DMS153 treated with DMSO at 0.1 percent for 48 hours (cell line): ENCODE measurements around the gene THBD.
A peak's percentile ranks its signal among the peaks of the same experiment; 100 is the strongest.

Source experiments
- DNase-seq: peaks from one replicate; lab custom pipeline; 2025; ENCODE audit not compliant: unreplicated experiment; lab: John Stamatoyannopoulos, UW

Gene THBD

DNA sequence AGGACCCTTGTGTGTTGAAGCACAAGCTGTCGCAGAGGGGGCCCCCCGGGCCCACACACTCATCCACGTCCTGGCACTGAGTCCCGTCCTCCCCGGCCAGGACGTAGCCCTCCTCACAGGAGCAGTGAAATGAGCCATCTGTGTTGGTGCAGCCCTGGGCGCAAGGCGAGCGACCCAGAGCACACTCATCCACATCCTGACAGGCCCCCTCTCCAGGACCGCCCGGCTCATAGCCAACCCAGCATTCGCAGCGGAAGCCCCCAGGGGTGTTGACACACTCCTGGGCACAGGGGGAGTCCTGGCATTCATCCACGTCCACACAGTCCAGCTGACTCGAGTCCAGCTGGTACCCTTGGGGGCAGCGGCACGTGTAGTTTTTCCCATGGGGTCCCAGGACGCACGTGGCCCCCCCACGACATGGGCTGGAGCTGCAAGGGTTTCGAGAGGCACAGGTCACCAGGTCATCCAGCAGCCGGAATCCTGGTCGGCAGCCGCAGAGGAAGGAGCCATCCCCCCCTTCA is 35.4 kb upstream of the THBD start:
- no peak for DNase-seq

DNA sequence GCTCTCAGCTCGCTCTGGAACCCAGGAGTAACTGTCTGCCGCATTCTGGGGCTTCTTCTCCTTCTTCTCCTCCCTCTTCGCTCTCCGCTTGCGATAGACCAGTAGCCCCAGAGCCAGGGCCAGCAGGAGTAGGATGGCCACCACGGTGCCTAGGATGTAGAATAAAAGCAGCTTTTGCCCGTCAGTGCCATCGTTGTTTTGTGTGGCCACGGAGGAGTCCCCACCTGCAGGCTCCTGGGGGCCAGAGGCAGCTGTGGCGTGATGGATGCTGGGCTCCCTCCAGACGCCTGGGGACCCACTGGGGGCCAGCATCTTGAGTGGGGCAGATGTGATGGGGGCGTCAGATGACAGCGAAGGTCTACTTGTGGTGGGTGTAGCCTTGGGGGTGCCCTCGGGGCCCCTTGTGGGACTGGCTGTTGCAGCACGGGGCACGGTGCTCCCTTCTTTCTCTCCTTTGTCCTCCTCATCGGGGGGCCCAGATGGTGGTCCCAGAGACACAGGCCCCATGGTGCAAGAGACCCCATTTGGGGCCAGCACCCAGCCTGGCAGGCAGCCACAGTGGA is 34.9 kb upstream of the THBD start:
- DNase-seq, result no peak

DNA sequence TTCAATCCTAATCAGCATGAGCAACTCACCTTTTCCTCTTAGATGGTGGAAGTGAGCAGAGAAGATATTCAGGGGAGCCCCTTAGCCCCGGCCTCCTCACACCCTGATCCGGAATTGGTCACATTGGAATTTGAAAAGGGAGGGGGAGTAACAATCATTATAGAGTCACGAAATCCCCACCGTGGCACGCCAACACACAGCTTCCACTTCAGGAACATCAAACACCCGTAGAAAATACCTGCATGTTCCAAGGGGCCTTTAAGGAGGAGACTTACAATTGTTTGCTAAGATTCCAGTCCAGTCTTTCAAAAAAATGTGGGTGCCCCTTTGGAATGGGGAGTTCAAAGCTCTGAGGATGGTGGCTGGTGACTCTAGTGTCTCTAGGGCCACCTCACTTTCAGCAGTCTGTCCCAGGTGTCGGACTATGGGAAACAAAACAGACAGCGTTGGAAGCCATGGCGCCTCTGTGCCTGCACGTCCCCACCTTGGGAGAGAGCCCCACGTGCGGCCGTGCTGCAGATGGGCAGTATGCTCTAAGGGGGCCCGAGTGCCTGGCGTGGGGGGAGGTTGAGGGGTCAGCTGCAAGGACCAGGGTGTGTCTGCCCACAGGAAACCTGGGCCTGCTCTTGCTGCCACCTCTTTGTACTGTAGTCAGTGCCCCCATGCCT is 34.2 kb upstream of the THBD start:
- DNase-seq, result no peak

DNA sequence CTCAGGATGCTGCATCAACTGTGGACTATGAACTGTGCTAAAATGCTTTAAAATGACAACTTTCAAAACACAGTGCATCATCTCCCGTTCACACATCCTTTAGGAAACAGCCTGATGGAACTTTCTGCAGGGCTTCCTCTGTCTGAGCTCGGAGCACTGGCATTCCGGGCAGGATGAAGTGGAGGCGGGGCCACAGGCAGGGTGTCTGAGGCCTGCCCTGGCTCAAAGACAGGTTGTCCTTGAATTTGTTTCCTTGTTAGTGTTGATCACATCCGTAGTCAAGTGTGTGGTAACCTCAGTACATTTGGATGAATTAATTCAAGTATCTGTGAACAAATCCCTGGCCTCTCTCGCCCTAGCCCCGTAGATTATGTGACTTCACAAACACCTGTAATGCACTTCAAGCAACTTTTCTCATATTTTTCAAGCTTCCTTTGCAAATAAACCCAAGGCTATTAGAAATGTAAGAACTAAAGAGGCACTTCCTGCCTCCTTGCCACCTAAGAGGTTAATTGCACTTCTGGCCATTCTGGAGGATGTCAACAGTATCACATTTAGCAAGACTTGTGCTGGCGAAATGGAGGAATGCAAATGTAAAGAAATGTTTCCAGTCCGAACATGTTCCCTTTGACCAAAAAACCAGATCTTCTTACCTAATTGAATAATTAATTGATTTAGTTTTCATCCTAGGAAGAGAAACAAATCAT is 33.5 kb upstream of the THBD start:
- DNase-seq, result peak; percentile 53

DNA sequence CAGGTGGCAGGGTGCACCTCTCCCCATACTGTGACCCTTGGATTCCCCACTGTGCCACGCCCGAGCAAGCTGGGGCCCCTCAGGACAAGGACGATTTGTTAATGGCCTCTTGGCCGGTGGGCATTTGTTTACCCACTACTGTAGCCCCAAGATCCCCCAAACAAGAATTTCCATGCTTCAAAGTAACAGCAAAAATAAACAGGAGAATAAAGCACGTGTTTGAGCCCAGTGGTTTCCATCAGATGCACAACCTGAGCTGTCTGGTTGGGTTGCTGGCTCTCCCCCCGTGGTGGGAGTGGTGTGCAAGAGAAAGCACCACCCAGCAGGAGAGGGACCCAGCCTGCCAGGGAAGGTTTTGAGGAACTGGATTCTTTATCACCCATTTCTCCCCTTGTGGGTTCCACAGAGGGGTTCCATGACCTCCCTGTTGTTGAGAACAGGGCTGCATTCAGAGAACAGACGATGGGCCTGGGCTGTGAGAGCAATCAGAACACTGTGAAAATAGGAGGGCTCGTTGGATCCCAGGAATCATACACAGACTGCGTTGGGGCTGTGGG is 31.9 kb upstream of the THBD start:
- DNase-seq, result no peak

DNA sequence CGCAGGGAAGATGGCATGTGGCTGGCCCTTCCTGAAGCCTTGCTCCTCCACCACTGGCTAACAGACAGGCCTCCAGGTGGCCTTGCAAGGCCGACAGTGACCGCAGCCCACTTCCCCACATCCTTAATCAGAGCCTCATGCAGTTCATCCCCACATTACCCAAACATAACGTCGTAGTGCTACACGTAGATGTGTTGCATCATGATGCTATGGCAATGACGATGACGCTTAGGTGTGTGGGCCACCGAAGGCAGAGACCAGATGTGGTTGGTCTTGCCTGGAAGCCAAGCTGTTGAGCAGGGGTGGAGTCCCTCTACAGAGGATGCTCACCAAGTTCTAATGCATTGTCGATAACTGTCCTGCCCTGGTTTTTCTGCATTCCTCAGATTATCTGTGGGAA is 31.0 kb upstream of the THBD start:
- no peak for DNase-seq

DNA sequence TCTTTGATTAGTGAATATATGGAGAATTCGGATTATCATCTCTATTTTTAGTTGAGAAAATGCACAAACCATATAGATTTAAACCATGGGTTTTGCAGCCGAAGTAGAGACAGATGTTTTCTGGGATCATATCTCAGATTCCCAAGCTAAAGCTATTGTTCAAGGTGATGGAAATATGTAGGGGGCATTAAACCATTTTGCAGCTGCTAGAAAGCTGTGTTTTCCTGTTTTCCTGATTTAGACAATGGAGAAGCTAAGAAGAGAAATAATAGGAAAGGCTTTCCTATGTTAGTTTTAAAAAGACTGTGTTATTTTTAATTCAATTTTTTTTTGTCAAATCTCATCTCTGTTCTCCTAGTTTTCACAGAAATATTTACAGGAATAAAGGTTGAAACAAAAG is 30.5 kb upstream of the THBD start:
- DNase-seq, result no peak

DNA sequence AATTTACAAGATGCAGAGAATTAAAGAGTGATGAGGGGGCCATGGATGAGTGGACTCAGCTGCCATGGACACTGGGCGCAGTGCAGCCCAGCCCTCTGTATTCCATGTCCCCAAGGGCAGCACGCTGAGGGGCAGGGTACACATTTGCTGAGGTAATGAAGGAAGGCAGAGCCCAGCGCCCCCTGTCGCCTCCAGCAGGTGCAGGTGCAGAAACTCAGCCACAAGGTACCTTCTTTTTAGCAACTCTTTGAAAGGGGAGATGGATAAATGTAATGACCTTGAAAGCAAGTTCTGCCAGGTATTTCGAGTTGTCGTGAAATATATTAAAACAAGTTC is 29.5 kb upstream of the THBD start:
- DNase-seq, result no peak

DNA sequence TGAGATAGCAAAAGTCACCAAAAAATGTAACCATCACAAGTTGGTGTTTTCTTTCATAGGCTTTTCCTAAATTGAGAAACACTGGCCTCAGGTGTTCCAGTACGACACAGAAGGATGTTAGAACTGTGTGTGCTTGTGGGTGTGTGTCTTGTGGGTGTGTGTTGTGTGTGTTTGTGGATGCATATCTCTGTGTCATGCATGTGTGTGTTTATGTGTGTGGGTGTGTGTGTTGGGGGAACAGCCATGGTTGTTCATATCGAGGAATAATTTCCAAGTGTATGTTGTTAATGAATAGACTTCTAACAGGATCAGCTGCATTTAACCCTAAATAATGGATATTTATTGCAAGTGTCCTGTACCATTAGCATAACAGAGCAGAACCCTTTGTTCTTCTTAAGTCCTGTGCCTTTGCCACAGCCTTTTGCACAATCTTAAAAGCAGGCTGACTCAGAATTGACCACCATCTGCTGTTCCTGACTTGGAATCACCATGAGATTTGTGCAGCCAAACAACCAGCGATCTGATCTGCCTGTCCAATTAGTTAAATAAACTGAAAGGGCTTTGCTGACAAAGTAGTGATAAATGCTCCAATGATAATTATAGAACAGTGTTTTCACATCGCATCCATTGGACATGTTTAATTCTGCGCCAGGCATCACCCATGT is 29.0 kb upstream of the THBD start:
- no peak for DNase-seq

DNA sequence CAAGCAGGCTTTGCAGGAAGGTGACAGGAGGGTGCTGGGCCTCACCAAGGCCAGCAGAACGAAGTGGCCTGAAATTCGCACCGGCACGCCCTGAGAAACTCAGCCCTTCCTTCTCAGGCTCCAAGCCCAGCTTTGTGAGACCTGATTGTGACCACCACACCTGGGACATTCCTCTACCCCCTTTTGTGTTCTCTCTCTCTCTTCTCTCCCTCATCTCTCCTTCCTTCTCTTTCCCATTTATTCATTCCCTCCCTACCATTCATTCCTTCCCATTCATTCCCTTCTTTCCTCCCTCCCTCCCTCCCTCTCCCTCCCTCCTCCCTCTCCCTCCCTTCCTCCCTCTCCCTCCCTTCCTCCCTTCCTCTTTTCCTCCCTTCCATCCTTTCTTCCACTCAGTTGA is 27.8 kb upstream of the THBD start:
- no peak for DNase-seq

DNA sequence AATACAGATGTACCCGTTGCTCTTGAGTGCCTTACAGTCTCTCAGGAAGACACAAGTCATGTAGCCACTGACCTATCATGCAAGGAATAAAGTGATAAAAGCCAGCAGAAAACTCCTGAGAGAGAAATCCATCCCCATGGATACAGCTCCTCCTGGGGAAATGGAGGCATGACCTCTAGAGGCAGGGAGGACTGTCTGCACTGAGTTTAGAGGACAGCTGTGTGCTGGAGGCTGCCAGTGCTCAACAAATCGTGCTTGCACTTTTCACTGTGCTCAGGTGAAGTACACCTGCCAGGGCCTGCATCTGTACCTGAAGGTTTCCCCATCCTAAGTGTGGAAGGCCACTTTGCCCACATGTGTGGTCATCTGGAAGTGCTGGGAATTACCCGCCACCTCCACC is 24.6 kb upstream of the THBD start:
- DNase-seq, result no peak

DNA sequence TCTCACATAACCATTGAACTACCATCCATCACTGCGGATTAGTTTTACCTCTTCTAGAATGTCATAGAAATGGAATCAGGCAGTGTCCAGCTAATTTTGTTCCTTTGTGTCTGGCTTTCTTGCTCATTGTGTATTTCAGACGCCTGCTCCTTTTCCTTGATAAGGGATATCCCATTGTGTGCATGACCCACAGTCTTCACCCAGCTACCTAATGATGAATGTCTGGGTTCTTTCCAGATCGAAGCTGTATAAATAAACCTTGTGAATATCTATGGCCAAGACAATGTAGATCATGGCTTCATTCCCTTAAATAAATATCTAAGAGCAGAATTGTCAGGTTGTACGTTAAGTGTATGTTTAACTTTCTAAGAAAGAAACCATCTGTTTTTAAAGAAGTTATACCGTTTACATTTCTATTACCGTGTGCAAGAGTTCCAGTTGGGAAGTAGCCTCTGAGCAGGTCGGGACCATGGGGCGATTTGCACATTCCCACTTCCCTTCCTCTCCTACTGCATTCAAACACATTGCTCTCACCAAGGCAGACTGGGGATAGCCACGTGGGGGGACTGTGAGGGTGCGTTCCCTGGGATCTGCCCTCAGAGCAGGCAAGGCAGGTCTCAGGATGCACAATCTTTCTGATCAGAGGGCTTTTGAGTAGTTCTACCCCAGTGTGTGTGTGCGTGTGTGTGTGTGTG is 23.6 kb upstream of the THBD start:
- no peak for DNase-seq

DNA sequence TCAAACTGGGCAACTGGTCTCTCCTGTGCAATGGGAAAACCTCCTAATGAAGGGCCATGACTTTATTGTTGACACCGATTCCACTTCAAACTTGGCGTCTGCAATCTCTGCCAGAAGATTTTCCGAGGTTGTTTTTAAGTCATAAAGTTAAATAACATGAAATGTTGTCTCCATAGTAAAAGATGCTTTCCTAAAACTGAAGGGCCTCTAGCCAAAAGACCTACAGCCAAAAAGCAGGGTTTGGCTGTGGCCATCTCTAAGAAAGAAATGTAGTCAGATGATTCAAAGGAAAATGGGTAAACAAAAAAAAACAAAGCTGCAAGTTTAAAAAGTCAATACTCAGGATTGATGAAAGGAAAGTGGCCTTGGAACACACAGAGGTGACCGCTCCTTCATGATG is 22.5 kb upstream of the THBD start:
- DNase-seq, result no peak

DNA sequence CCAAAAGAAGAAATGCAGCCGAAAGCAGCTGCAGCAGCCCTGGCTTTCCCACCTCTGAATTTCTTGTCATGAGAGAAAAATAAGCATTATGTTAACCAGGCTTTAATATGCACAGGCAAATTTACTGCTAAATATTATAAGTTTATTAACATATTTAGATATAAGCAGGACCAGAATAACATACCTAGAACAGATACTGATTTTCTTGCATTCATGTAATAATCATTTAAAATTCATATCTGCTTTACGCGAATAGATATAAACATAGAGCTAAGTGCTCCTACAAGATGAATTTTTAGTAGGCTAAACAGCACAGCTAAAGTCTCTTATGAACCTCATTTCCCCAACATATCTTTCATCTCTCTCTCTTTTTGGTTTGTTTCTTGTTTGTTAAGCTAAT is 21.9 kb upstream of the THBD start:
- no peak for DNase-seq

DNA sequence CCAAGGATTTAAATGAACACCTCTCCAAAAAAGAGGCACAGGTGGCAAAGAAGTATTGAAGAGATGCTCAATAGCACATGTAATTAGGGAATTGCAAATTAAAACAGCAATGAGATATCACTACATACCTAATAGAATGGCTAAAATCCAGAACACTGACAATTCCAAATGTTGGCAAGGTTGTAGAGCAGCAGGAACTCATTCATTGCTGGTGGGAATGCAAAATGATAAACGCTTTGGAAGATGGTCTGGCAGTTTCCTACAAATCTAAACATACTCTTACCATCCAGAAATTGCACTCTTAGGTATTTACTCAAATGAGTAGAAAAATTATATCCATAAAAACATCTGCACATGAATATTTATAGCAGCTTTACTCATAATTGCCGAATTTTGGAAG is 19.6 kb upstream of the THBD start:
- DNase-seq, result no peak

DNA sequence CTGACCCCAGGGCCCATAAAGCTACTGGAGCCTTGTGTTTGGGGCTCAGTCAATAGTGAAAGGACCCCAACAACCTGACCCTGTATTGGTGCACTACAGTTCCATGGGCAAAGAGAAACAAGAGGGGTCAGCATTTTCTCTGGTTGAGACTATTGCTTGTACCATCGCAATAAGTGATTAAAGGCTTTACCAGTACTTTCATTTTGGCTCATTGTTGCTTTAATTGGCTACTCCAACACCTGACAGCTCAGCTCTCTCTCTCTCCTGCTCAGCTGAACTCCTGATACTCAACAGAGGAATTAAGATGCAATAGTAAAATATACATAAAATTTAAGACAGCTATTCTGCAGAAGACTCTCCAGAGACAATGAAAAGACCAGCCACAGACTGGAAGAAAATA is 18.8 kb upstream of the THBD start:
- no peak for DNase-seq

DNA sequence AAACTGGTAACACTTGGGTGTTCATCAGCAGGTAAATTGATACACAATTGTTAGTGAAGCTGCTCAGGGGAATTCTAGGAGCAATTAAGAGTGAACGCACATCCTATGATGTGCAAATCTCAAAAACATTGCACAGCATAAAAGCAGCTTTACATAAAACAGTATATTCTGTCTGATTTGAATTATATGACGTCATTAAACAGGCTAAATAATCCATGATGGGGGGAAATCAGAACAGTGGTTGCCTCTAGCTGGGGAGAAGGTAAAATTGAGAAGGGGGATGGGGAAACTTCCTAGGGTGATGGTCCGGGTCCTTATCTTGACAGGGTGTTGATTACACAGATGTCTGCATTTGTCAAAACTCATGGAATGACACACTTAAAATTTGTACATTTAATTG is 17.3 kb upstream of the THBD start:
- DNase-seq, result no peak

DNA sequence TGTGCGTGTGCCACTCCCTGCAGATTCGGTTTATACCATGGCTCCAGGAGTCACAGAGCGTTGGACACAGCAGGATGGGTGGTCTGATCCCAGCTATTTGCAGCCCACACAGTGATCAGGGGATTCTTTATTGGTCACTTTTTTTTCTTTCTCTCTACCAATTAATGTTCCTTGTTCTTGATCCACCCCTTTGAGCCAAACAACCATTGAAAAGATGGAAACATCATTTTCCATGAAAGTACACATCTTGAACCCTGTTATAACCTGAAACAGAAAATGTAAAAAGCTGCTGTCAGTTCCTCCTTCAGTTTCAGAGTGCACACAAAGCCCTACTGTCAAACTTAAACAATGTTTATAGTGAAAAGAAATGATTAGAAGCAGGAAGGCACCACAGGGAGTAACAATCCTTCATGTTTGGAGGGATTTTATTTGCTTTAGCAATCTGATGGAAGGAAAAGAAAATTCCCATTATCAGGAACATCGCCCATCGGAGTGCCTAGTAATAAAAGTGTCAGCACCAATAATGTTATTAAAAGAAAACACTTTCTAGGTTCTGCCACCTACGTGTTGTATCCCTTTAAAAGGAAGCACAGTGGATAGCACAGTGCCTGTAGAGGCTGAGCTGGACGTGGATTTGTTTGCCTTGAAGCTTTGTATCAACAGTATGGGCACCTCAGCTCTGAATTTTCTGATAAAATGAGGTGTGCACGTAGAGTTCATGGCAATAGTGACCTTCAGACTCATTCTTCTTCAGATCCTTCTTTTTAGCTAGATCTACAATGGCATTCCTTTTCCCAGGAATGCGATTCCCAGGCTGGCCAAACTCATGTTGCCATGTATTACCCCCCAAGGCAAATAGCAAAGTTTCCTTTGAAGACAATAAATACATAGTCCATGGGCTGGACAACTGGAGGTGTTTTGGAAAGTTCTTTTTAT is 16.1 kb upstream of the THBD start:
- DNase-seq, result no peak

DNA sequence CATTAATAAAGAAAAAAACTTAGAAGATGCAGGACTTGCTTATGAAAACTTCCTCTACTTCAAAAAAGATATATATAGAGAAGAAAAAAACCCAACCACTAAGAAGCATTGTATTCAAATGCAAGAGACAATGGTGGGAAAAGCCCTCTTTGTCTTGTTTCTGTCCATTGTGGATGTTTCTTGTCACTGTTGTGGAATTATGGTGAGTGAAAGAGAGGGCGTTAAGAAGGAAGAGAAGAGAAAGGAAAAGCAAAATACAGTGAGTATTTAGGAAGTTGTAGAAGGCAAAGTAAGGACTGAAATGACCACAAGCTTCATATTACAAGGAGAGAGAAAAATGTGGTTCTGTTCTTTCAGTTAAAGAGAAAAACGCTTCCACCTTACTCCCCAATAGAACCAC is 14.1 kb upstream of the THBD start:
- DNase-seq, result no peak

DNA sequence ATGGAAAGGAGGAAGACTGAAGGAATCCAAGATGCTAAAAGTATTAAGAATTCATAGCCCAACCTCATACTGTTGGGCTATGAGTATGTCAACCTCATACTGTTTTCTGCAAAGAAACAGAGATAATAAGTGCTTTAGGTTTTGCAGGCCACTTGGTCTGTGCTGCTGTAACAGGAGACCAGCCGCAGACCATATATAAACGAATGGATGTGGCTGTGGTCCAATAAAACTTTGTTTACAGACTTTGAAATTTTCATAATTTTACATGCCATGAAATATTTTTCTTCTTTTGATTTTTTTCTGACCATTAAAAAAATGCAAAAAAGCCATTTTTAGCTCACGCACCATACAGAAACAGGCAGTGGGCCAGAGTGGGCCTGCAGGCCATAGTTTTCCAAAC is 13.7 kb upstream of the THBD start:
- DNase-seq, result no peak
